Spleen (tissue), 11 donors: ENCODE measurements around the gene COL23A1. TPM values are rescaled to one million over a fixed set of nuclear protein-coding genes. Genes with fewer than 3 reads are reported as not detected.

Experiments used
- DNase-seq: peaks from one replicate; pipeline ENCODE4 v3.0.0-alpha.2; 2020
- H3K27ac ChIP-seq, 8 donors: fragments of 200-600 bp; sonication (generic) in 7 of 8; 1 replicate in 4 of 8; 2 replicates in 4 of 8; pipeline versions ENCODE4 v1.5.0 to v1.8.0; 2016 to 2021; ENCODE audit warnings: inconsistent platforms in 4 of 8, mild to moderate bottlenecking in 4 of 8, moderate library complexity in 1 of 8
- H3K27me3 ChIP-seq, 7 donors: fragments of 200-600 bp; sonication (generic) in 6 of 7; replicated peaks in 1 of 7; 1 replicate in 4 of 7; 2 replicates in 3 of 7; pipeline versions ENCODE4 v1.5.0 to v1.8.0; 2016 to 2021; ENCODE audit warnings: inconsistent platforms in 3 of 7, mild to moderate bottlenecking in 1 of 7
- H3K36me3 ChIP-seq, 6 donors: fragments of 200-600 bp; sonication (generic) in 5 of 6; 1 replicate in 4 of 6; 2 replicates in 2 of 6; pipeline versions ENCODE4 v1.5.0 to v1.8.0; 2016 to 2021; ENCODE audit warnings: inconsistent platforms in 2 of 6
- H3K4me1 ChIP-seq, 6 donors: fragments of 200-600 bp; sonication (generic) in 5 of 6; 1 replicate in 3 of 6; 2 replicates in 3 of 6; pipeline versions ENCODE4 v1.5.0 to v1.8.0; 2016 to 2021; ENCODE audit warnings: inconsistent platforms in 3 of 6
- H3K4me3 ChIP-seq, 8 donors: fragments of 200-600 bp; sonication (generic) in 7 of 8; 1 replicate in 4 of 8; 2 replicates in 4 of 8; pipeline versions ENCODE4 v1.5.0 to v1.8.0; 2016 to 2021; ENCODE audit warnings: inconsistent platforms in 4 of 8, mild to moderate bottlenecking in 4 of 8, moderate library complexity in 2 of 8
- H3K9me3 ChIP-seq, 8 donors: fragments of 200-600 bp; sonication (generic) in 7 of 8; 1 replicate in 4 of 8; 2 replicates in 4 of 8; pipeline versions ENCODE4 v1.5.0 to v1.8.0; 2016 to 2021; ENCODE audit warnings: inconsistent platforms in 4 of 8
- CTCF ChIP-seq, 11 experiments: fragments of 200-600 bp in 7 of 11; fragments of 450-650 bp in 4 of 11; sonication (generic) in 4 of 11; IDR thresholded peaks in 8 of 11; conservative IDR thresholded peaks in 3 of 11; 1 replicate in 7 of 11; 2 replicates in 4 of 11; pipeline versions ENCODE4 v1.4.0 to v1.8.0; 2016 to 2021; ENCODE audit warnings: antibody characterized with exemption in 11 of 11, inconsistent platforms in 4 of 11, mild to moderate bottlenecking in 1 of 11
- POLR2A ChIP-seq, 3 donors: fragments of 450-650 bp; IDR thresholded peaks; one replicate each; pipeline ENCODE4 v1.5.1; 2017; ENCODE audit warnings: antibody characterized with exemption in 3 of 3, mild to moderate bottlenecking in 1 of 3
- POLR2AphosphoS5 ChIP-seq, 3 donors: sonication (generic); formaldehyde crosslinking; IDR thresholded peaks; one replicate each; pipeline ENCODE4 v1.5.1; 2017; ENCODE audit warnings: antibody characterized with exemption in 3 of 3
- WGBS, 5 donors: extraction: QIAGEN DNeasy Blood & Tissue Kit in 3 of 5; methylation state at CpG; one replicate each; pipeline versions ENCODE4 v1.1.5 to v1.1.7; 2013 to 2018; 5-methylcytosine and 5-hydroxymethylcytosine counted together
- intact Hi-C: fragments of 100-400 bp; cut with DNase I; formaldehyde crosslinking; loops from one replicate; pipeline ENCODE4 v1.15.0; 2023; ENCODE audit warnings: low total_unique reads
- polyA plus RNA-seq, 3 donors: library from polyadenylated mRNA; stranded (reverse); fragments of 200-250 nt; gene quantifications; one replicate each; pipeline ENCODE4 v1.2.1, GENCODE V29; 2013
- total RNA-seq, 7 donors: library from RNA; depleted of rRNA in 3 of 7; stranded (reverse); fragments of >200 nt in 3 of 7; fragmentation: NEBNext Ultra II Directional in 4 of 7; extraction: Animal tissue kit (Norgen Biotek cat#: 25700) in 4 of 7; gene quantifications; one replicate each; pipeline versions ENCODE4 v1.1.0 to v1.2.1, GENCODE V29; 2016 to 2021
- donor health status: healthy with polysubstance abuse.
- donor health status: DM: no; HTN: no; CAD: no; lungs with moderate emphysema.
- donor health status: DM: no; HTN: no; CAD: no.
- donor health status: Bipolar disorder and iron deficiency.
- donor health status: healthy.
- donor health status: DM: no; HTN: no; CAD: no.
- donor health status: DM: yes; HTN: yes; CAD: no.

Gene COL23A1
- total and polyA plus RNA-seq, 10 donors = 0.63 to 3.8 (median 1.9) TPM

GRCh38 chr5:178323961-178324360, 266.2 kb downstream of the COL23A1 start:
- 54 to 79% (median 75%) methylated on average over 7 of the region's 7 CpGs for WGBS, 5 donors
- Histone ChIP-seq H3K9me3 (no peaks in the 10 kb centered on the region), H3K27ac (peak overlapping the region in 1 of 8 donors; percentile 19), H3K4me1 (peaks cover 0 to 26% (median 9%) of the 10 kb centered on the region in 6 donors), H3K4me3 (no peak overlapping the region), H3K36me3 (no peaks in the 10 kb centered on the region), H3K27me3 (peaks cover 0 to 6% (median 0%) of the 10 kb centered on the region in 7 donors)
- intact Hi-C loops = no loop called here
- no peak for TF ChIP-seq POLR2A (IDR thresholded peaks at IDR 0.05)
- no peak for TF ChIP-seq POLR2AphosphoS5 (IDR thresholded peaks at IDR 0.05)
- TF ChIP-seq CTCF (IDR thresholded peaks at IDR 0.05 in 8 of 11, conservative IDR thresholded peaks at IDR 0.05 in 3 of 11) = no peak
- peak; percentile 67 for DNase-seq

- 59 to 86% (median 84%) methylated on average over 2 to 6 of the region's 6 CpGs for WGBS, 5 donors
- Histone ChIP-seq H3K4me3 (no peak overlapping the region), H3K4me1 (peaks cover 0 to 25% (median 7%) of the 10 kb centered on the region in 6 donors), H3K9me3 (peaks cover 0 to under 1% (median 0%) of the 10 kb centered on the region in 8 donors), H3K27me3 (peaks cover 0 to 6% (median 0%) of the 10 kb centered on the region in 7 donors), H3K27ac (no peak overlapping the region), H3K36me3 (no peaks in the 10 kb centered on the region)
- DNase-seq = no peak
- no peak for TF ChIP-seq POLR2AphosphoS5 (IDR thresholded peaks at IDR 0.05)
- no peak for TF ChIP-seq POLR2A (IDR thresholded peaks at IDR 0.05)
- no peak for TF ChIP-seq CTCF (IDR thresholded peaks at IDR 0.05 in 8 of 11, conservative IDR thresholded peaks at IDR 0.05 in 3 of 11)
- intact Hi-C loops = no loop called here
Measured at GRCh38 chr5:178323541-178323865, 266.7 kb downstream of the COL23A1 start.

GRCh38 chr5:178322736-178323540, 267.3 kb downstream of the COL23A1 start:
- WGBS, 5 donors = 73 to 89% (median 83%) methylated on average over 9 to 14 of the region's 14 CpGs
- Histone ChIP-seq H3K27me3 (peaks cover 0 to 6% (median 0%) of the 10 kb centered on the region in 7 donors), H3K27ac (no peak overlapping the region), H3K4me1 (peaks cover 0 to 19% (median 5%) of the 10 kb centered on the region in 6 donors), H3K36me3 (no peaks in the 10 kb centered on the region), H3K9me3 (peaks cover 0 to 7% (median 2%) of the 10 kb centered on the region in 8 donors), H3K4me3 (no peak overlapping the region)
- TF ChIP-seq POLR2AphosphoS5 (IDR thresholded peaks at IDR 0.05) (no peak), POLR2A (IDR thresholded peaks at IDR 0.05) (no peak), CTCF (IDR thresholded peaks at IDR 0.05 in 8 of 11, conservative IDR thresholded peaks at IDR 0.05 in 3 of 11) (no peak)
- peak; percentile 60 for DNase-seq
- intact Hi-C loops = no loop called here

GRCh38 chr5:178320281-178320855, 269.8 kb downstream of the COL23A1 start:
- peak; percentile 72 for DNase-seq
- 63 to 76% (median 75%) methylated on average over 8 to 18 of the region's 18 CpGs for WGBS, 5 donors

More at GRCh38 chr5:178320281-178320855, 269.8 kb downstream of the COL23A1 start:
- H3K27me3 ChIP-seq = no peaks in the 10 kb centered on the region
- intact Hi-C loops = no loop called here
- TF ChIP-seq POLR2AphosphoS5 (IDR thresholded peaks at IDR 0.05) (no peak), CTCF (IDR thresholded peaks at IDR 0.05 in 8 of 11, conservative IDR thresholded peaks at IDR 0.05 in 3 of 11) (no peak)
- H3K9me3 ChIP-seq = peaks cover 0 to 14% (median 4%) of the 10 kb centered on the region in 8 donors
- peaks cover 0 to 9% (median 0%) of the 10 kb centered on the region in 6 donors for H3K4me1 ChIP-seq
- no peak overlapping the region for H3K27ac ChIP-seq
- H3K4me3 ChIP-seq = no peak overlapping the region
- H3K36me3 ChIP-seq = no peaks in the 10 kb centered on the region
